ENCODE results near the gene MICALL2.

GRCh38 chr7:1438208-1438607 lies 21.1 kb downstream of the MICALL2 start:
- no peak for TF ChIP-seq SMC3 (conservative IDR thresholded peaks at IDR 0.05; ENCODE audit: poor library complexity)
- TF ChIP-seq CTCF (IDR thresholded peaks at IDR 0.05; ENCODE audit: poor library complexity, severe bottlenecking): no peak
- no peak for TF ChIP-seq RAD21 (conservative IDR thresholded peaks at IDR 0.05)
- no peak for TF ChIP-seq EP300 (conservative IDR thresholded peaks at IDR 0.05; ENCODE audit: poor library complexity, severe bottlenecking)
- TF ChIP-seq POLR2AphosphoS5 (IDR thresholded peaks at IDR 0.05): no peak
- no peak for TF ChIP-seq MXI1 (conservative IDR thresholded peaks at IDR 0.05; ENCODE audit: poor library complexity, severe bottlenecking)
- no peak for TF ChIP-seq TAF1 (IDR thresholded peaks at IDR 0.05; ENCODE audit: low read depth)
- no peak for TF ChIP-seq EZH2 (IDR thresholded peaks at IDR 0.05; ENCODE audit: borderline replicate concordance, insufficient read depth, low read length, poor library complexity, severe bottlenecking)
- TF ChIP-seq REST (IDR thresholded peaks at IDR 0.05; ENCODE audit: borderline replicate concordance): no peak

Data from neural cell (in vitro differentiated cells).